SIG-M5 treated with dmso at 0.1 percent for 504 hours (cell line): ENCODE measurements around the gene PLEKHG5.

ENCODE experiments used
- DNase-seq: peaks from one replicate; lab custom pipeline; 2025; ENCODE audit not compliant: unreplicated experiment; lab: John Stamatoyannopoulos, UW

PLEKHG5 gene

GRCh38 chr1:6491480-6491962 lies at the start of gene PLEKHG5:
Gene PLEKHG5, minus strand, starts transcription at chr1:6491667. Its CDS starts 14,096 bp downstream, at chr1:6477571.
- no peak for DNase-seq

GRCh38 chr1:6538956-6539355 lies 47.5 kb upstream of the PLEKHG5 start:
- DNase-seq = no peak

- DNase-seq = no peak
These were observed 44.8 kb upstream of the PLEKHG5 start for GRCh38 chr1:6536291-6536690.

GRCh38 chr1:6535214-6535613 lies 43.7 kb upstream of the PLEKHG5 start:
- no peak for DNase-seq

GRCh38 chr1:6534248-6534822 lies 42.9 kb upstream of the PLEKHG5 start:
- no peak for DNase-seq

- DNase-seq = no peak
These were observed 40.5 kb upstream of the PLEKHG5 start for GRCh38 chr1:6531996-6532395.

- no peak for DNase-seq
These were observed 39.2 kb upstream of the PLEKHG5 start for GRCh38 chr1:6530504-6531160.

GRCh38 chr1:6528492-6528891 lies 37.0 kb upstream of the PLEKHG5 start:
- DNase-seq = no peak

- no peak for DNase-seq
These were observed 34.8 kb upstream of the PLEKHG5 start for GRCh38 chr1:6526316-6526715.

- no peak for DNase-seq
These were observed 32.1 kb upstream of the PLEKHG5 start for GRCh38 chr1:6523566-6523965.

- no peak for DNase-seq
These were observed 30.1 kb upstream of the PLEKHG5 start for GRCh38 chr1:6521536-6521935.

GRCh38 chr1:6519935-6520671 lies 28.6 kb upstream of the PLEKHG5 start:
- DNase-seq = no peak

GRCh38 chr1:6519491-6519934 lies 28.0 kb upstream of the PLEKHG5 start:
- DNase-seq = no peak

- no peak for DNase-seq
These were observed 26.0 kb upstream of the PLEKHG5 start for GRCh38 chr1:6517435-6517851.

- no peak for DNase-seq
These were observed 24.3 kb upstream of the PLEKHG5 start for GRCh38 chr1:6515771-6516170.

- no peak for DNase-seq
These were observed 21.9 kb upstream of the PLEKHG5 start for GRCh38 chr1:6513320-6513801.

- no peak for DNase-seq
These were observed 21.4 kb upstream of the PLEKHG5 start for GRCh38 chr1:6512908-6513280.

GRCh38 chr1:6512245-6512907 lies 20.9 kb upstream of the PLEKHG5 start:
- DNase-seq = no peak

- no peak for DNase-seq
These were observed 20.2 kb upstream of the PLEKHG5 start for GRCh38 chr1:6511561-6512244.

GRCh38 chr1:6511056-6511455 lies 19.6 kb upstream of the PLEKHG5 start:
- DNase-seq = no peak

- DNase-seq = no peak
These were observed 19.0 kb upstream of the PLEKHG5 start for GRCh38 chr1:6510493-6510892.
